GM23338 (cell line): ENCODE data around the gene PIWIL4. TPM values are rescaled to one million over a fixed set of nuclear protein-coding genes. Genes with fewer than 3 reads are reported as not detected.

Experiments
- ATAC-seq: fragments of 200-7000 bp; cut with Tn5 transposase; 3 replicates; pipeline ENCODE4 v1.9.1; 2020
- DNase-seq: peaks from one replicate; pipeline ENCODE4 v3.0.0-alpha.2; 2015; ENCODE audit warnings: low spot score
- H2AFZ ChIP-seq: fragments of 200-600 bp; sonication (generic); 2 replicates; pipeline ENCODE4 v1.8.0; 2016; ENCODE audit warnings: antibody characterized with exemption, mild to moderate bottlenecking, moderate library complexity
- H3F3A ChIP-seq: fragments of 200-600 bp; sonication (generic); replicated peaks from 2 replicates; pipeline ENCODE4 v1.8.0; 2017; ENCODE audit warnings: antibody characterized with exemption, mixed run types, low read depth
- H3K27ac ChIP-seq: fragments of 200-600 bp; sonication (generic); 2 replicates; pipeline ENCODE4 v1.6.1; 2016; ENCODE audit warnings: low read depth
- H3K27me3 ChIP-seq: fragments of 200-600 bp; sonication (generic); 2 replicates; pipeline ENCODE4 v1.8.0; 2016; ENCODE audit warnings: mild to moderate bottlenecking, mixed run types, moderate library complexity; ENCODE audit not compliant: insufficient read depth
- H3K36me3 ChIP-seq: fragments of 200-600 bp; sonication (generic); 2 replicates; pipeline ENCODE4 v1.8.0; 2016; ENCODE audit warnings: mild to moderate bottlenecking; ENCODE audit not compliant: insufficient read depth
- H3K4me1 ChIP-seq: fragments of 200-600 bp; sonication (generic); 2 replicates; pipeline ENCODE4 v1.8.0; 2016; ENCODE audit warnings: mild to moderate bottlenecking, moderate library complexity; ENCODE audit not compliant: insufficient read depth
- H3K4me2 ChIP-seq: fragments of 200-600 bp; sonication (generic); 2 replicates; pipeline ENCODE4 v1.7.1; 2017; ENCODE audit warnings: mixed run types
- H3K4me3 ChIP-seq: fragments of 200-600 bp; sonication (generic); 2 replicates; pipeline ENCODE4 v1.6.1; 2016; ENCODE audit warnings: mixed run types
- H3K79me2 ChIP-seq: fragments of 200-600 bp; sonication (generic); replicated peaks from 2 replicates; pipeline ENCODE4 v1.8.0; 2017; ENCODE audit warnings: mild to moderate bottlenecking; ENCODE audit not compliant: insufficient read depth
- H3K9me2 ChIP-seq: fragments of 200-600 bp; sonication (generic); 2 replicates; pipeline ENCODE4 v1.8.0; 2017; ENCODE audit not compliant: insufficient read depth
- H4K20me1 ChIP-seq: fragments of 200-600 bp; sonication (generic); replicated peaks from 2 replicates; pipeline ENCODE4 v1.8.0; 2017; ENCODE audit warnings: mild to moderate bottlenecking; ENCODE audit not compliant: insufficient read depth
- H3K27ac Mint-ChIP-seq: 2 replicates; pipeline ENCODE4 v1.8.0; 2020; ENCODE audit warnings: inconsistent platforms, mild to moderate bottlenecking, moderate library complexity, mixed read lengths
- H3K27me3 Mint-ChIP-seq: 3 replicates; pipeline ENCODE4 v1.8.0; 2022; ENCODE audit warnings: low read depth, mild to moderate bottlenecking, moderate library complexity, mixed read lengths, inconsistent platforms; ENCODE audit not compliant: insufficient read depth, poor library complexity
- H3K36me3 Mint-ChIP-seq: 3 replicates; pipeline ENCODE4 v1.8.0; 2021; ENCODE audit warnings: low read depth, mild to moderate bottlenecking, inconsistent platforms, moderate library complexity, mixed read lengths
- H3K4me1 Mint-ChIP-seq: 3 replicates; pipeline ENCODE4 v1.8.0; 2020; ENCODE audit warnings: mild to moderate bottlenecking, inconsistent platforms, mixed read lengths
- H3K4me3 Mint-ChIP-seq: 3 replicates; pipeline ENCODE4 v1.8.0; 2021; ENCODE audit warnings: moderate library complexity, mild to moderate bottlenecking, inconsistent platforms, mixed read lengths
- H3K9me3 Mint-ChIP-seq: 3 replicates; pipeline ENCODE4 v1.8.0; 2020; ENCODE audit warnings: moderate library complexity, mild to moderate bottlenecking, inconsistent platforms, mixed read lengths
- CREB1 ChIP-seq: fragments of 250-450 bp; sonication (Bioruptor Pico); IDR thresholded peaks from 2 replicates; pipeline ENCODE4 v1.5.0; 2020; ENCODE audit warnings: low read depth, mild to moderate bottlenecking, moderate library complexity
- EZH2 ChIP-seq: fragments of 200-600 bp; sonication (generic); IDR thresholded peaks from one replicate; pipeline ENCODE4 v1.8.0; 2017; ENCODE audit warnings: antibody characterized with exemption, mild to moderate bottlenecking, low read depth; ENCODE audit not compliant: unreplicated experiment
- EZH2phosphoT487 ChIP-seq: fragments of 200-600 bp; sonication (generic); IDR thresholded peaks from one replicate; pipeline ENCODE4 v1.8.1; 2018; ENCODE audit warnings: antibody characterized with exemption; ENCODE audit not compliant: unreplicated experiment
- JUNB ChIP-seq: IDR thresholded peaks from one replicate; pipeline ENCODE4 v1.6.1; 2016; ENCODE audit warnings: antibody characterized with exemption; ENCODE audit not compliant: unreplicated experiment
- NANOG ChIP-seq: IDR thresholded peaks from 2 replicates; pipeline ENCODE4 v1.6.1; 2016; ENCODE audit warnings: antibody characterized with exemption, borderline replicate concordance
- POLR2AphosphoS5 ChIP-seq: IDR thresholded peaks from 2 replicates; pipeline ENCODE4 v1.6.1; 2016; ENCODE audit warnings: antibody characterized with exemption, low read depth
- STAT1 ChIP-seq: IDR thresholded peaks from one replicate; pipeline ENCODE4 v1.6.1; 2016; ENCODE audit warnings: antibody characterized with exemption; ENCODE audit not compliant: unreplicated experiment
- ZNF114 ChIP-seq: fragments of 250-450 bp; sonication (Bioruptor Pico); IDR thresholded peaks from 2 replicates; pipeline ENCODE4 v1.5.0; 2020; ENCODE audit warnings: mild to moderate bottlenecking, moderate library complexity
- ZNF331 ChIP-seq: fragments of 250-450 bp; sonication (Bioruptor Pico); IDR thresholded peaks from 2 replicates; pipeline ENCODE4 v1.5.0; 2020; ENCODE audit warnings: low read depth, mild to moderate bottlenecking, moderate library complexity
- polyA plus RNA-seq: library from polyadenylated mRNA; unstranded; fragments of >200 nt; fragmentation: Nextera tagmentation; extraction: Ambion mirVana; gene quantifications from 2 replicates; pipeline ENCODE4 v1.2.1, GENCODE V29; 2016
- total RNA-seq: library from RNA; depleted of rRNA; stranded (reverse); fragments of >200 nt; shearing (Covaris generic); gene quantifications from 2 replicates; pipeline ENCODE4 v1.2.3, GENCODE V29; 2014
- TF ChIP-seq, protein P1 (sequence below): IDR thresholded peaks from one replicate; pipeline ENCODE4 v1.6.1; 2018; ENCODE audit warnings: antibody characterized with exemption; ENCODE audit not compliant: unreplicated experiment
- TF ChIP-seq, protein P2 (sequence below), 2 experiments: fragments of 200-600 bp in 1 of 2; sonication (generic) in 1 of 2; conservative IDR thresholded peaks; 2 replicates each; pipeline versions ENCODE4 v1.5.1 to v1.6.1; 2016 to 2017; ENCODE audit warnings: antibody characterized with exemption in 2 of 2, low read depth in 2 of 2, mild to moderate bottlenecking in 2 of 2, moderate library complexity in 1 of 2
- TF ChIP-seq, protein P3 (sequence below): IDR thresholded peaks from 2 replicates; pipeline ENCODE4 v1.6.1; 2016; ENCODE audit warnings: antibody characterized with exemption
- TF ChIP-seq, protein P4 (sequence below): fragments of 250-450 bp; sonication (Bioruptor Pico); IDR thresholded peaks from 2 replicates; pipeline ENCODE4 v1.5.0; 2020; ENCODE audit warnings: mild to moderate bottlenecking, moderate library complexity

Gene PIWIL4
- total and polyA plus RNA-seq, 2 experiments from 2014 or later, result 0.23 to 0.66 TPM

DNA sequence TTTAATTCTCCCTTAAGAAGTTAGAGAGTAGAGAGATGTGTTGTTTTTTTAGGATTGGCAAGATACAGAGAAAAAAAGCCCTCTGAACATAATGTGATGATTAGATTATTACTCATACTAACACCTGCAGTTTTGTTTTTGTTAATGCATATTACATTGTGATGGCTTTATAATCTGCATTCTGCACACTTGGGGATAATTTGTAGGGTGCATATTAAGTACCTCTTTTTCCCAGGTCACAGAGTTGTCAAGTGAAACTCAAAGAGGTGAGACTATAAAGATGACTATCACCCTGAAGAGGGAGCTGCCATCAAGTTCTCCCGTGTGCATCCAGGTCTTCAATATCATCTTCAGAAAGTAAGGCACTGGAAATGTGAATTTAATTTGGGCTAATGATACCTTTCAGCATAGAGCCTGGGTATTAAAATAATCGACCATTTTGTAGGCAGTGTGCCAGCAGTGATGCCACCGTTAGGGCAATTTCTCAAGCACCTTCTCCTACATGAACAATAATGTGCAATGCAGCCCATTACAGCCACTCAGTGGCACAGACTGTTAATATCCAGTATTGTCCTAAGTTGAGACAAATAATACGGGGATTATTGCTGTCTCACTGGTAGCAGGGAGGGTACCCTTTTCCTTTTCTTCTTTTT, 16.2 kb downstream of the PIWIL4 start:
- no peak overlapping the region for H3K4me2 ChIP-seq
- no peaks in the 10 kb centered on the region for H4K20me1 ChIP-seq
- H3K4me1 ChIP-seq, result no peaks in the 10 kb centered on the region
- DNase-seq, result no peak
- no peak for TF ChIP-seq JUNB
- no peak for TF ChIP-seq POLR2AphosphoS5
- no peak for TF ChIP-seq NANOG
- TF ChIP-seq, protein P1, sequence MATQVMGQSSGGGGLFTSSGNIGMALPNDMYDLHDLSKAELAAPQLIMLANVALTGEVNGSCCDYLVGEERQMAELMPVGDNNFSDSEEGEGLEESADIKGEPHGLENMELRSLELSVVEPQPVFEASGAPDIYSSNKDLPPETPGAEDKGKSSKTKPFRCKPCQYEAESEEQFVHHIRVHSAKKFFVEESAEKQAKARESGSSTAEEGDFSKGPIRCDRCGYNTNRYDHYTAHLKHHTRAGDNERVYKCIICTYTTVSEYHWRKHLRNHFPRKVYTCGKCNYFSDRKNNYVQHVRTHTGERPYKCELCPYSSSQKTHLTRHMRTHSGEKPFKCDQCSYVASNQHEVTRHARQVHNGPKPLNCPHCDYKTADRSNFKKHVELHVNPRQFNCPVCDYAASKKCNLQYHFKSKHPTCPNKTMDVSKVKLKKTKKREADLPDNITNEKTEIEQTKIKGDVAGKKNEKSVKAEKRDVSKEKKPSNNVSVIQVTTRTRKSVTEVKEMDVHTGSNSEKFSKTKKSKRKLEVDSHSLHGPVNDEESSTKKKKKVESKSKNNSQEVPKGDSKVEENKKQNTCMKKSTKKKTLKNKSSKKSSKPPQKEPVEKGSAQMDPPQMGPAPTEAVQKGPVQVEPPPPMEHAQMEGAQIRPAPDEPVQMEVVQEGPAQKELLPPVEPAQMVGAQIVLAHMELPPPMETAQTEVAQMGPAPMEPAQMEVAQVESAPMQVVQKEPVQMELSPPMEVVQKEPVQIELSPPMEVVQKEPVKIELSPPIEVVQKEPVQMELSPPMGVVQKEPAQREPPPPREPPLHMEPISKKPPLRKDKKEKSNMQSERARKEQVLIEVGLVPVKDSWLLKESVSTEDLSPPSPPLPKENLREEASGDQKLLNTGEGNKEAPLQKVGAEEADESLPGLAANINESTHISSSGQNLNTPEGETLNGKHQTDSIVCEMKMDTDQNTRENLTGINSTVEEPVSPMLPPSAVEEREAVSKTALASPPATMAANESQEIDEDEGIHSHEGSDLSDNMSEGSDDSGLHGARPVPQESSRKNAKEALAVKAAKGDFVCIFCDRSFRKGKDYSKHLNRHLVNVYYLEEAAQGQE, result no peak
- TF ChIP-seq, protein P2, sequence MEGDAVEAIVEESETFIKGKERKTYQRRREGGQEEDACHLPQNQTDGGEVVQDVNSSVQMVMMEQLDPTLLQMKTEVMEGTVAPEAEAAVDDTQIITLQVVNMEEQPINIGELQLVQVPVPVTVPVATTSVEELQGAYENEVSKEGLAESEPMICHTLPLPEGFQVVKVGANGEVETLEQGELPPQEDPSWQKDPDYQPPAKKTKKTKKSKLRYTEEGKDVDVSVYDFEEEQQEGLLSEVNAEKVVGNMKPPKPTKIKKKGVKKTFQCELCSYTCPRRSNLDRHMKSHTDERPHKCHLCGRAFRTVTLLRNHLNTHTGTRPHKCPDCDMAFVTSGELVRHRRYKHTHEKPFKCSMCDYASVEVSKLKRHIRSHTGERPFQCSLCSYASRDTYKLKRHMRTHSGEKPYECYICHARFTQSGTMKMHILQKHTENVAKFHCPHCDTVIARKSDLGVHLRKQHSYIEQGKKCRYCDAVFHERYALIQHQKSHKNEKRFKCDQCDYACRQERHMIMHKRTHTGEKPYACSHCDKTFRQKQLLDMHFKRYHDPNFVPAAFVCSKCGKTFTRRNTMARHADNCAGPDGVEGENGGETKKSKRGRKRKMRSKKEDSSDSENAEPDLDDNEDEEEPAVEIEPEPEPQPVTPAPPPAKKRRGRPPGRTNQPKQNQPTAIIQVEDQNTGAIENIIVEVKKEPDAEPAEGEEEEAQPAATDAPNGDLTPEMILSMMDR (conservative IDR thresholded peaks at IDR 0.05; ENCODE audit: low read depth in 2 of 2), result no peak
- TF ChIP-seq STAT1, result no peak
- no peak for TF ChIP-seq ZNF331
- no peak for TF ChIP-seq EZH2
- TF ChIP-seq, protein P3, sequence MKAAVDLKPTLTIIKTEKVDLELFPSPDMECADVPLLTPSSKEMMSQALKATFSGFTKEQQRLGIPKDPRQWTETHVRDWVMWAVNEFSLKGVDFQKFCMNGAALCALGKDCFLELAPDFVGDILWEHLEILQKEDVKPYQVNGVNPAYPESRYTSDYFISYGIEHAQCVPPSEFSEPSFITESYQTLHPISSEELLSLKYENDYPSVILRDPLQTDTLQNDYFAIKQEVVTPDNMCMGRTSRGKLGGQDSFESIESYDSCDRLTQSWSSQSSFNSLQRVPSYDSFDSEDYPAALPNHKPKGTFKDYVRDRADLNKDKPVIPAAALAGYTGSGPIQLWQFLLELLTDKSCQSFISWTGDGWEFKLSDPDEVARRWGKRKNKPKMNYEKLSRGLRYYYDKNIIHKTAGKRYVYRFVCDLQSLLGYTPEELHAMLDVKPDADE, result no peak
- TF ChIP-seq, protein P4, sequence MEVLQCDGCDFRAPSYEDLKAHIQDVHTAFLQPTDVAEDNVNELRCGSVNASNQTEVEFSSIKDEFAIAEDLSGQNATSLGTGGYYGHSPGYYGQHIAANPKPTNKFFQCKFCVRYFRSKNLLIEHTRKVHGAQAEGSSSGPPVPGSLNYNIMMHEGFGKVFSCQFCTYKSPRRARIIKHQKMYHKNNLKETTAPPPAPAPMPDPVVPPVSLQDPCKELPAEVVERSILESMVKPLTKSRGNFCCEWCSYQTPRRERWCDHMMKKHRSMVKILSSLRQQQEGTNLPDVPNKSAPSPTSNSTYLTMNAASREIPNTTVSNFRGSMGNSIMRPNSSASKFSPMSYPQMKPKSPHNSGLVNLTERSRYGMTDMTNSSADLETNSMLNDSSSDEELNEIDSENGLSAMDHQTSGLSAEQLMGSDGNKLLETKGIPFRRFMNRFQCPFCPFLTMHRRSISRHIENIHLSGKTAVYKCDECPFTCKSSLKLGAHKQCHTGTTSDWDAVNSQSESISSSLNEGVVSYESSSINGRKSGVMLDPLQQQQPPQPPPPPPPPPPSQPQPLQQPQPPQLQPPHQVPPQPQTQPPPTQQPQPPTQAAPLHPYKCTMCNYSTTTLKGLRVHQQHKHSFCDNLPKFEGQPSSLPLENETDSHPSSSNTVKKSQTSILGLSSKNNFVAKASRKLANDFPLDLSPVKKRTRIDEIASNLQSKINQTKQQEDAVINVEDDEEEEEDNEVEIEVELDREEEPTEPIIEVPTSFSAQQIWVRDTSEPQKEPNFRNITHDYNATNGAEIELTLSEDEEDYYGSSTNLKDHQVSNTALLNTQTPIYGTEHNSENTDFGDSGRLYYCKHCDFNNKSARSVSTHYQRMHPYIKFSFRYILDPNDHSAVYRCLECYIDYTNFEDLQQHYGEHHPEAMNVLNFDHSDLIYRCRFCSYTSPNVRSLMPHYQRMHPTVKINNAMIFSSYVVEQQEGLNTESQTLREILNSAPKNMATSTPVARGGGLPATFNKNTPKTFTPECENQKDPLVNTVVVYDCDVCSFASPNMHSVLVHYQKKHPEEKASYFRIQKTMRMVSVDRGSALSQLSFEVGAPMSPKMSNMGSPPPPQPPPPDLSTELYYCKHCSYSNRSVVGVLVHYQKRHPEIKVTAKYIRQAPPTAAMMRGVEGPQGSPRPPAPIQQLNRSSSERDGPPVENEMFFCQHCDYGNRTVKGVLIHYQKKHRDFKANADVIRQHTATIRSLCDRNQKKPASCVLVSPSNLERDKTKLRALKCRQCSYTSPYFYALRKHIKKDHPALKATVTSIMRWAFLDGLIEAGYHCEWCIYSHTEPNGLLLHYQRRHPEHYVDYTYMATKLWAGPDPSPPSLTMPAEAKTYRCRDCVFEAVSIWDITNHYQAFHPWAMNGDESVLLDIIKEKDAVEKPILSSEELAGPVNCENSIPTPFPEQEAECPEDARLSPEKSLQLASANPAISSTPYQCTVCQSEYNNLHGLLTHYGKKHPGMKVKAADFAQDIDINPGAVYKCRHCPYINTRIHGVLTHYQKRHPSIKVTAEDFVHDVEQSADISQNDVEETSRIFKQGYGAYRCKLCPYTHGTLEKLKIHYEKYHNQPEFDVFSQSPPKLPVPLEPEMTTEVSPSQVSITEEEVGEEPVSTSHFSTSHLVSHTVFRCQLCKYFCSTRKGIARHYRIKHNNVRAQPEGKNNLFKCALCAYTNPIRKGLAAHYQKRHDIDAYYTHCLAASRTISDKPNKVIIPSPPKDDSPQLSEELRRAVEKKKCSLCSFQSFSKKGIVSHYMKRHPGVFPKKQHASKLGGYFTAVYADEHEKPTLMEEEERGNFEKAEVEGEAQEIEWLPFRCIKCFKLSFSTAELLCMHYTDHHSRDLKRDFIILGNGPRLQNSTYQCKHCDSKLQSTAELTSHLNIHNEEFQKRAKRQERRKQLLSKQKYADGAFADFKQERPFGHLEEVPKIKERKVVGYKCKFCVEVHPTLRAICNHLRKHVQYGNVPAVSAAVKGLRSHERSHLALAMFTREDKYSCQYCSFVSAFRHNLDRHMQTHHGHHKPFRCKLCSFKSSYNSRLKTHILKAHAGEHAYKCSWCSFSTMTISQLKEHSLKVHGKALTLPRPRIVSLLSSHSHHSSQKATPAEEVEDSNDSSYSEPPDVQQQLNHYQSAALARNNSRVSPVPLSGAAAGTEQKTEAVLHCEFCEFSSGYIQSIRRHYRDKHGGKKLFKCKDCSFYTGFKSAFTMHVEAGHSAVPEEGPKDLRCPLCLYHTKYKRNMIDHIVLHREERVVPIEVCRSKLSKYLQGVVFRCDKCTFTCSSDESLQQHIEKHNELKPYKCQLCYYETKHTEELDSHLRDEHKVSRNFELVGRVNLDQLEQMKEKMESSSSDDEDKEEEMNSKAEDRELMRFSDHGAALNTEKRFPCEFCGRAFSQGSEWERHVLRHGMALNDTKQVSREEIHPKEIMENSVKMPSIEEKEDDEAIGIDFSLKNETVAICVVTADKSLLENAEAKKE (CRISPR knock-in tag), result no peak
- TF ChIP-seq ZNF114 (CRISPR knock-in tag), result no peak
- no peak for TF ChIP-seq EZH2phosphoT487
- TF ChIP-seq CREB1 (CRISPR knock-in tag), result no peak
- Mint-ChIP-seq H3K27me3 (no peaks in the 10 kb centered on the region), H3K36me3 (no peaks in the 10 kb centered on the region), H3K4me3 (no peak overlapping the region), H3K4me1 (no peaks in the 10 kb centered on the region; the same call in 2 of the 3 replicates), H3K27ac (no peak overlapping the region), H3K9me3 (no peaks in the 10 kb centered on the region)
- ATAC-seq, result no peak
- no peak overlapping the region for H3K4me3 ChIP-seq
- H3F3A ChIP-seq, result no peaks in the 10 kb centered on the region
- no peak overlapping the region for H2AFZ ChIP-seq
- no peaks in the 10 kb centered on the region for H3K79me2 ChIP-seq
- H3K27ac ChIP-seq, result no peak overlapping the region
- no peaks in the 10 kb centered on the region for H3K27me3 ChIP-seq
- no peaks in the 10 kb centered on the region for H3K36me3 ChIP-seq
- H3K9me2 ChIP-seq, result no peaks in the 10 kb centered on the region
